A673 (cell line): ENCODE results near the gene BARX2. TPM values are rescaled to one million over a fixed set of nuclear protein-coding genes. Genes with fewer than 3 reads are reported as not detected.

Experiments
- BruUV-seq: library from RNA; stranded (reverse); fragments of 400-500 nt; replicated peaks from 2 replicates; lab custom pipeline; 2021; lab: Mats Ljungman, UMichigan
- CTCF ChIA-PET: fragments of 300-600 bp; sonication (Branson Sonifier 250); formaldehyde crosslinking; loops from one replicate; lab custom pipeline; 2022; ENCODE audit warnings: antibody characterized with exemption; lab: Charles Lee
- POLR2A ChIA-PET: fragments of 300-600 bp; sonication (Branson Sonifier 250); formaldehyde crosslinking; loops from one replicate; lab custom pipeline; 2022; ENCODE audit warnings: antibody characterized with exemption; ENCODE audit not compliant: low non-redundant PET; lab: Charles Lee
- DNase-seq: peaks from one replicate; pipeline ENCODE4 v3.0.0-alpha.2; 2015; ENCODE audit warnings: low spot score
- H3K27ac ChIP-seq: fragments of 200-600 bp; sonication (generic); 2 replicates; pipeline ENCODE4 v1.5.1; 2016; ENCODE audit warnings: mixed run types, low read depth, mild to moderate bottlenecking, mixed read lengths, antibody characterized with exemption, low read length; ENCODE audit not compliant: poor library complexity, severe bottlenecking
- H3K27me3 ChIP-seq: fragments of 200-600 bp; sonication (generic); replicated peaks from 2 replicates; pipeline ENCODE4 v1.6.1; 2017; ENCODE audit warnings: mixed run types, low read depth, mild to moderate bottlenecking, mixed read lengths, antibody characterized with exemption, low read length; ENCODE audit not compliant: insufficient read depth, poor library complexity
- H3K36me3 ChIP-seq: fragments of 200-600 bp; sonication (generic); 2 replicates; pipeline ENCODE4 v1.6.1; 2016; ENCODE audit warnings: mixed run types, mild to moderate bottlenecking, mixed read lengths, antibody characterized with exemption, low read length; ENCODE audit not compliant: insufficient read depth, poor library complexity, severe bottlenecking
- H3K4me1 ChIP-seq: fragments of 200-600 bp; sonication (generic); 2 replicates; pipeline ENCODE4 v1.6.1; 2017; ENCODE audit warnings: mixed run types, mild to moderate bottlenecking, mixed read lengths, antibody characterized with exemption, low read length; ENCODE audit not compliant: insufficient read depth, poor library complexity, severe bottlenecking
- H3K4me3 ChIP-seq: fragments of 200-600 bp; sonication (generic); 2 replicates; pipeline ENCODE4 v1.5.1; 2016; ENCODE audit warnings: low read depth, mixed run types, mild to moderate bottlenecking, mixed read lengths, low read length; ENCODE audit not compliant: poor library complexity, severe bottlenecking
- H3K9me3 ChIP-seq: fragments of 200-600 bp; sonication (generic); 2 replicates; pipeline ENCODE4 v1.6.1; 2016; ENCODE audit warnings: mixed run types, low read depth, mild to moderate bottlenecking, mixed read lengths, antibody characterized with exemption, low read length; ENCODE audit not compliant: poor library complexity, severe bottlenecking
- CTCF ChIP-seq: fragments of 300-800, 200-600 bp; sonication (generic); conservative IDR thresholded peaks from 2 replicates; pipeline ENCODE4 v1.5.1; 2017; ENCODE audit warnings: low read depth, mild to moderate bottlenecking, antibody characterized with exemption, low read length, moderate library complexity, mixed read lengths
- EZH2 ChIP-seq: fragments of 200-600 bp; sonication (generic); IDR thresholded peaks from 2 replicates; pipeline ENCODE4 v1.6.1; 2017; ENCODE audit warnings: borderline replicate concordance, low read depth, mild to moderate bottlenecking, mixed read lengths, antibody characterized with exemption, low read length; ENCODE audit not compliant: poor library complexity, severe bottlenecking
- intact Hi-C: fragments of 100-400 bp; cut with micrococcal nuclease; formaldehyde crosslinking; loops from one replicate; pipeline ENCODE4 v1.10.0; 2022; ENCODE audit not compliant: unreplicated experiment
- total RNA-seq: library from RNA; stranded (reverse); gene quantifications from 2 replicates; pipeline ENCODE4 v1.2.3, GENCODE V29; 2021

The BARX2 gene
- total RNA-seq, 1 experiment from 2014 or later: 36.4 TPM

DNA sequence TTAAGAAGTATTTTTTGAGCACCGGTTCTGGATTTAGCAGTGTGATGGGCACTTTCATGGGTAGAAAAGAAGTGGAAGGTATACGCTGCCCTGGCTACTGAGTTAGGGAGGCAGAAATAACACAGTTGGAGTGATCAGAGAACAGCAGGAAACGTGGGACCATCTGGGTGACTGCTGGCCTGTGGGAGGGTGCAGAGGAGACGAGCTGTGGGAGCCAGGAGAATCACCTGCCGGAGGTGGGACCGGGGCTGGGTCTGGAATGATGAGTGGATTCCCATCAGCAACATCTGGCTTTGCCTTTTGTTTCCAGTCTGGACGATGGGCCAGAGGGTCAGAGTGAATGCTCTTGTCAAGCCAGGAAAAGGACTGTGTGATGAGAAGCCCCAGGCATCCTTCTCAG is 66.5 kb downstream of the BARX2 start:
- Histone ChIP-seq H3K4me3 (no peak overlapping the region), H3K36me3 (peaks cover 33% of the 10 kb centered on the region), H3K4me1 (no peaks in the 10 kb centered on the region), H3K27ac (no peak overlapping the region), H3K9me3 (peaks cover 2% of the 10 kb centered on the region), H3K27me3 (no peaks in the 10 kb centered on the region)
- no TSS peak for BruUV-seq
- no peak for TF ChIP-seq EZH2
- TF ChIP-seq CTCF: no peak
- intact Hi-C loops: no loop called here
- POLR2A ChIA-PET: no interaction called here
- DNase-seq: no peak
- CTCF ChIA-PET: no interaction called here

- Histone ChIP-seq H3K27me3 (no peaks in the 10 kb centered on the region), H3K4me3 (no peak overlapping the region), H3K27ac (no peak overlapping the region), H3K4me1 (no peaks in the 10 kb centered on the region), H3K9me3 (peaks cover 13% of the 10 kb centered on the region), H3K36me3 (peaks cover 37% of the 10 kb centered on the region)
- intact Hi-C loops: no loop called here
- CTCF ChIA-PET: no interaction called here
- POLR2A ChIA-PET: no interaction called here
- BruUV-seq: no TSS peak
- TF ChIP-seq CTCF: no peak
- no peak for DNase-seq
These were observed 67.6 kb downstream of the BARX2 start for GRCh38 chr11:129443276-129443675.

GRCh38 chr11:129444274-129444673 is 68.6 kb downstream of the BARX2 start:
- ChIA-PET POLR2A (no interaction called here), CTCF (no interaction called here)
- H3K4me3 ChIP-seq: no peak overlapping the region
- TF ChIP-seq EZH2 (no peak), CTCF (no peak)
- no peaks in the 10 kb centered on the region for H3K27me3 ChIP-seq
- no peak overlapping the region for H3K27ac ChIP-seq
- DNase-seq: no peak
- BruUV-seq: no TSS peak
- H3K36me3 ChIP-seq: peaks cover 43% of the 10 kb centered on the region
- peaks cover 15% of the 10 kb centered on the region for H3K9me3 ChIP-seq
- H3K4me1 ChIP-seq: no peaks in the 10 kb centered on the region
- intact Hi-C loops: no loop called here
